RKO (cell line): ENCODE data around the gene APOD.
"Not testable (repeated sequence)": the region's sequence is repeated elsewhere in the genome, so short reads cannot be mapped to it uniquely, and the experiment has no call there.

Source experiments
- DNase-seq: peaks from one replicate; pipeline ENCODE4 v3.0.0-alpha.2; 2016; ENCODE audit warnings: low spot score

Gene APOD

GRCh38 chr3:195617784-195618659, 34.3 kb upstream of the APOD start:
- DNase-seq: not testable (repeated sequence)

- not testable (repeated sequence) for DNase-seq
Observed at GRCh38 chr3:195617134-195617533, 33.4 kb upstream of the APOD start.

DNA sequence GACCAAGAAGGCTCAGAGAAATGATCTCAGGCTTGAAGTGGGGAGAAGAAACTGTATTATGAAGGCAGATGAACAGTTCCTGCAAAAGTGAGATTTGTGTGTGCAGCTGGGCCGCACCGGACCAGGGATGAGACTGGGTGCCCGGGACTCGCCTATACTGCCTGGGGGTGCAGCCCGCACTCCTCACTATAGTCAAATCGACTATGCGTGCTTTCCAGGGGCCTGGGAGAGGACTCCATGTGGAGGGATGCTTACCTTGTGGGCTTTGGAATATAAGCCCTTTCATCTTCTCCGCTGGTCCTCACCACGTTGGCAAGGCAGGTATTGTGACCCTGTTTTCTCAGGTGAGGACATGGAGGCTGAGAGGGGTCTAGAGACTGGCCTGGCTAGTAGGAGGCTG, 32.9 kb upstream of the APOD start:
- no peak for DNase-seq

DNA sequence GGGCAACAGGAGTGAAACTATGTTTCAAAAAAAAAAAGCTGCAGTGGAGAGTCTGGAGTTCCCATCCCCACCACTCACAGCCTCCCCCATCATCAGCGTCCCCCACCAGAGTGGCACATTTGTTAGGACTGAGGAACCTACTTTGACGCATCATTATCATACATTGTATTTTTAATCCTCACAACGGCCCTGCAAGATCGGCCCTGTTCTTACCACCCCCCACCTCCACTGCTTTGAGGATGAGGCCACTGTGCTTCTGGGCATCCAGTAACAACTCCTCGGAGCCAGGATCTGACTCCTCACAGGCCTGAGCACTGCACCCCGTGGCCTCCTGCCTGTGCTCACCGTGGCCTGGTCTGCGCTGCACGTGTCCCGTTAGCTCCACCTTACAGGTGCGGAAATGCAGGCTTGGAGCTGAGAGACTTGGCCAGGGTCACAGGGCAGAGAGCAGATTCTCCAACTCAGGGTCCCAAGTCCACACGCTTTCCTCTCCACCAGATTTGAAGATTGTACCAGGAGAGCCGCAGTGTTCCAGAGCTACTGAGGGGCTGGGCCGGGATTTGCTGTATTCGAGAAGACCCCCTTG, 32.3 kb upstream of the APOD start:
- not testable (repeated sequence) for DNase-seq

- not testable (repeated sequence) for DNase-seq
Observed at GRCh38 chr3:195614672-195615504, 31.1 kb upstream of the APOD start.

GRCh38 chr3:195613468-195614069, 29.8 kb upstream of the APOD start:
- DNase-seq: no peak

DNA sequence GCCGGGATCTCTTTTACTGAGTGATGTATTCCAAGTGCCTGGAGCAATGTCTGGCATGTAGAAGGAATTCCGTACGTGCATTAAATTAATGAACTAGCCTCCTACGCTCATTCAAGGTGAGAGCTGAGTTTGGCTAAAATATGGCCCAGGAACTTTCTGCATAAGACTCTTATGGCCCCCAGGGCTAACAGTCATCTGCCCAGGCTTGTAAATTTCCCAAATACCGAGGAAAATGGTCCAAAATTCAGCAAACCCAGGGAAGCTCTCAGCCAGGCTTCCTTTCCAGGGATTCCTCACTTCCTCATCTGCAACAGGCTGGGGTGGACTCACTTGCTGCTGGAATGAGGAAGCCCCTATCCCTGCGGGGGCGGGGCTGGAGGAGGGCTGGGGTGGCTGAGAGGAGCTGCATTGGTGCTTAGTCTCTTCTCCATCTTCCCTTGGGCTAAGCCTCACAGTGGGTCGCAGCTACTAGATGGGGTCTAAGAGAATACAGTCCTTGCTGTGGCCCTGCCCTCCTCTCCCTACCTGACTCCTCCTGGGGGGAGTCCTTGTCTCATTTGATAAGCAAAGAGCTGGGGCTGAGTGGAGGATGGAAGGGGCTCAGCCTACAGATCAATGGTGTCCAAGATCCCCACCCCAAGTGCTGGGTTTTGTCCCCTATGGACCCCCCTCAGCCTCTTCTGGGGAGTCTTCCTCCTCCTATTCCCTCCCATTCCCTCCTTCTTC, 28.5 kb upstream of the APOD start:
- DNase-seq: no peak

DNA sequence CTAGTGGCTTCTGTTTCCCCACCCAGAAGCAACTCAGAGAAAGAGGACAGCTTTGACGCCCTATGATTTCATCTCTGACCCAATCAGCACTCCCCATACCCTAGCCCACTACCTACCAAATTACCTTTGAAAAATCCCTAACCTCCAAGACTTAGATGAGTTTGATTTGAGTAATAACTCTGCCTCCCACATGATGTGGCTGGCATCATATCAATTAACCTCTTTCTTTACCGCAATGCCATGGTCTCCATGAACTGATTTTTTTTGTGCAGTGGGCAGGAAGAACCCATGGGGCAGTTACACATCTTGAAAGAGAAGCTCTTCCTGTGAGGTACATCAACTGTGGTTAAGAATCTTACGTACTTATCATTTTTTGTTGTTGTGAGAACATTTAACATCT, 25.5 kb upstream of the APOD start:
- DNase-seq: no peak

DNA sequence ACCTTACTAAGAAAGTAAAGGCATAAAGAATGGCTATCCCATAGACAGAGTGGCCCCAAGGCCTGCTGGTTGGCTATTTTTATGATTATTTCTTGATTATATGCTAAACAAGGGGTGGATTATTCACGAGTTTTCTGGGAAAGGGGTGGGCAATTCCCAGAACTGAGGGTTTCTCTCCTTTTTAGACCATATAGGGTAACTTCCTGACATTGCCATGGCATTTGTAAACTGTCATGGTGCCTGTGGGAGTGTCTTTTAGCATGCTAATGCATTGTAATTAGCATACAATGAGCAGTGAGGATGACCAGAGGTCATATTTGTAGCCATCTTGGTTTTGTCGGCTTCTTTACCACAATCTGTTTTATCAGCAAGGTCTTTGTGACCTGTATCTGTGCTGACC, 18.0 kb upstream of the APOD start:
- not testable (repeated sequence) for DNase-seq

GRCh38 chr3:195601382-195601781, 17.6 kb upstream of the APOD start:
- DNase-seq: no peak

DNA sequence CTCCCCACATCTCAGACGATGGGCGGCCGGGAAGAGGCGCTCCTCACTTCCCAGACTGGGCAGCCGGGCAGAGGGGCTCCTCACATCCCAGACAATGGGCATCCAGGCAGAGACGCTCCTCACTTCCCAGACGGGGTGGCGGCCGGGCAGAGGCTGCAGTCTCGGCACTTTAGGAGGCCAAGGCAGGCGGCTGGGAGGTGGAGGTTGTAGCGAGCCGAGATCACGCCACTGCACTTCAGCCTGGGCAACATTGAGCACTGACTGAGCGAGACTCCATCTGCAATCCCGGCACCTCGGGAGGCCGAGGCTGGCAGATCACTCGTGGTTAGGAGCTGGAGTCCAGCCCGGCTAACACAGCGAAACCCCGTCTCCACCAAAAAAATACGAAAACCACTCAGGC, 16.2 kb upstream of the APOD start:
- DNase-seq: not testable (repeated sequence)

DNA sequence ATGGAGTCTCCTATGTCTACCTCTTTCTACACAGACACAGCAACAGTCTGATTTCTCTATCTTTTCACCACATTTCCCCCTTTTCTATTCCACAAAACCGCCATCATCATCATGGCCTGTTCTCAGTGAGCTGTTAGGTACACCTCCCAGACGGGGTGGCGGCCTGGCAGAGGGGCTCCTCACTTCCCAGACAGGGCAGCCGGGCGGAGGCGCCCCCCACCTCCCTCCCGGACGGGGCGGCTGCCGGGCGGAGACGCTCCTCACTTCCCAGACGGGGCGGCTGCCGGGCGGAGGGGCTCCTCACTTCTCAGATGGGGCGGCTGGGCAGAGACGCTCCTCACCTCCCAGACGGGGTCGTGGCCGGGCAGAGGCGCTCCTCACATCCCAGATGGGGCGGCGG, 15.8 kb upstream of the APOD start:
- DNase-seq: not testable (repeated sequence)

DNA sequence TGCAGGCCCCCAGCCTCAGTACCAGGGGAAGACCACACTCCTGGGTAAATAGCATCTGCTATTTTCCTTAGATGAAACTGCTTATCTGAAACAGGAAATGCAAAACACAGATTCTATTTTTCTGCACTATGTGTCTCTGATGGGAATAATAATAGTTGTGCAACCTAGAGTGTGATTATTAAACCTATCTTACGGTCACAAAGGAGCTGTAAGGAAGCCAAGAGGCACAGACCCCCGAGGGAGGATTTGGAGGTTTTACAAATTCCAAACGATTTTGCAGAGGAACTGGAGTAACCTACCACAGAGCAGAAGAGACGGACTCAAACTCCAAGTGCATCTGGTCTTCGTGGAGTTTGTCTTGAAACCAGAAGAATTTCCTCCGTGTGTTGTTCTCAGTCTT, 14.1 kb upstream of the APOD start:
- no peak for DNase-seq

GRCh38 chr3:195597229-195597628, 13.5 kb upstream of the APOD start:
- DNase-seq: no peak

GRCh38 chr3:195596765-195597171, 13.0 kb upstream of the APOD start:
- DNase-seq: no peak

GRCh38 chr3:195595785-195596531, 12.2 kb upstream of the APOD start:
- DNase-seq: no peak

DNA sequence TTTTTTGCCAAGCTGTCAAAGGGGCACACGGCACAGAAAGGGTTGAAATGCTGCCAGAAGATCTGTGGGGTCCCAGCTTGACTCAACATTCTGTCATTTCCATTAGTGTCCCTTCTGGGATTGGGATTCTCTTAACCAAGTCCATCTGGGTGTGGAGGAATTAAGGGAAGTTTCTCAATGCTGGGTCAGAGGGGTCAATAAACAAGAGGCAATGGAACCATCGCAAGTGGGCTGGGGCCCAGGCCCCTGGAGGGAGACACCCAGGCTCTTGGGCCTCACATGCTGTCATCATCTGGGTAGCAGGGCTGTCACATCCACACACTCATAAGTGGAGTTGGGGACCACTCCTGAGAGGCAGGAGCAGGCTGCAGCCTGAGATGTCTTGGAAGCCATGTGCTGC, 8.1 kb upstream of the APOD start:
- no peak for DNase-seq

DNA sequence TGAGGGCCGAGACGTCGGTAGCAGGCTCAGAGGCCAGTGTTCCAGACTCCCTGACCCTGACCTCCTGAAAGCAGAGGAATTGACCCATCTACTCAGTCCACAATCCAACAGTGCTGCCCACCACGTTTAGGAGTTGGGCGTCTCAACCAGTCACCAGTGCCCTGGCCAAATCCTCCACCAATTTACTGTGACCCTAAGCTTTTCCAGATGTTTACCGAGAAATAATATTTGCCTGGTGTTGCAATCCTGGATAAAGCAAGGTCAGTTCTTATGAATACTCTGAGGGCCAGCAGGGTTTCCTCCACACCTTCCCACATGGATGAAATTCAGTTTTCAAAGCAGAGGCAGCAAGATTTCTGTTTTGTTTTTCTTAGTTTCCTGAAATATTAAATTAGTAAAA, 7.5 kb upstream of the APOD start:
- DNase-seq: no peak

DNA sequence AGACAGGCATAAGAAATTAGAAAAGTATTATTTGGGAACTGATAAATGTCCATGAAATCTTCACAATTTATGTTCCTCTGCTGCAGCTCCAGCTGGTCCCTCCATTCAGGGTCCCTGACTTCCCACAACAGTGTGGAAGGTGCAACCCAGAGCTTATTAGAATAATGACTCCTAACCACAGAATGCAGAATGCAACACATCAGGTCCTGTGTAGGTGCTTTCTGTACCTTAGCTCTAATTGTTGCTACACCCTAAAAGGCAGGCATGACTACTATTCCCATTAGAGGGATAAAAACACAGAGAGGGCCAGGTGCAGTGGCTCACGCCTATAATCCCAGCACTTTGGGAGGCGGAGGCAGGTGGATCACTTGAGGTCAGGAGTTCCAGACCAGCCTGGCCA, 6.6 kb upstream of the APOD start:
- DNase-seq: not testable (repeated sequence)

DNA sequence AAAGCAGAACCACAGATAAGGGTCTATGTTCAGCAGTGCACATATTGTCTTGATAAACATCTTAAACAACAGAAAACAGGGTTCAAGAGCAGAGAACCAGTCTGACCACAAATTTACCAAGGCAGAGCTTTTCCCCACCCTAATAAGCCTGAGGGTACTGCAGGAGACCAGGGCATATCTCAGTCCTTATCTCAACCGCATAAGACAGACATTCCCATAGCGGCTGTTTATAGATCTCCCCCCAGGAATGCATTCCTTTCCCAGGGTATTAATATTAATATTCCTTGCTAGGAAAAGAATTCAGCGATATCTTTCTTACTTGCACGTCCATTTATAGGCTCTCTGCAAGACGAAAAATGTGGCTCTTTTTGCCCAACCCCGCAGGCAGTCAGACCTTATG, 6.1 kb upstream of the APOD start:
- DNase-seq: not testable (repeated sequence)

GRCh38 chr3:195587824-195588223, 4.1 kb upstream of the APOD start:
- DNase-seq: no peak
